Osteocyte (in vitro differentiated cells): Measurements from ENCODE around the gene IL22RA1. TPM values are rescaled to one million over a fixed set of nuclear protein-coding genes. Genes with fewer than 3 reads are reported as not detected.

Source experiments
- DNase-seq: peaks from one replicate; pipeline ENCODE4 v3.0.0; 2021; ENCODE audit warnings: mixed read lengths; ENCODE audit not compliant: unreplicated experiment; ENCODE audit errors: extremely low spot score
- H3K27ac Mint-ChIP-seq: one replicate; pipeline ENCODE4 v1.8.0; 2021; ENCODE audit warnings: mild to moderate bottlenecking, mixed read lengths; ENCODE audit not compliant: unreplicated experiment
- H3K27me3 Mint-ChIP-seq: one replicate; pipeline ENCODE4 v1.8.0; 2021; ENCODE audit warnings: mixed read lengths; ENCODE audit not compliant: unreplicated experiment
- H3K36me3 Mint-ChIP-seq: one replicate; pipeline ENCODE4 v1.8.0; 2021; ENCODE audit warnings: mixed read lengths; ENCODE audit not compliant: unreplicated experiment
- H3K4me1 Mint-ChIP-seq: one replicate; pipeline ENCODE4 v1.8.0; 2021; ENCODE audit warnings: mixed read lengths; ENCODE audit not compliant: unreplicated experiment
- H3K4me3 Mint-ChIP-seq: one replicate; pipeline ENCODE4 v1.8.0; 2021; ENCODE audit warnings: mild to moderate bottlenecking, moderate library complexity, mixed read lengths; ENCODE audit not compliant: unreplicated experiment
- H3K9me3 Mint-ChIP-seq: one replicate; pipeline ENCODE4 v1.8.0; 2021; ENCODE audit warnings: mixed read lengths; ENCODE audit not compliant: unreplicated experiment
- total RNA-seq: library from RNA; stranded (reverse); gene quantifications from 2 replicates; pipeline ENCODE4 v1.2.1, GENCODE V29; 2021
- TF ChIP-seq, protein P1 (sequence below): fragments of 200-600 bp; sonication (generic); IDR thresholded peaks from 2 replicates; pipeline ENCODE4 v1.5.0; 2021; ENCODE audit warnings: antibody characterized with exemption, mild to moderate bottlenecking, moderate library complexity

IL22RA1 gene
- total RNA-seq, 1 donor from 2014 or later = not detected

GRCh38 chr1:24181619-24182018 is 38.7 kb upstream of the IL22RA1 start:
- no peaks in the 10 kb centered on the region for H3K9me3 Mint-ChIP-seq
- no peak overlapping the region for H3K4me3 Mint-ChIP-seq
- H3K4me1 Mint-ChIP-seq = peaks cover 5% of the 10 kb centered on the region
- H3K27ac Mint-ChIP-seq = no peak overlapping the region
- H3K27me3 Mint-ChIP-seq = peaks cover 17% of the 10 kb centered on the region
- no peaks in the 10 kb centered on the region for H3K36me3 Mint-ChIP-seq
- no peak for DNase-seq
- TF ChIP-seq, protein P1, sequence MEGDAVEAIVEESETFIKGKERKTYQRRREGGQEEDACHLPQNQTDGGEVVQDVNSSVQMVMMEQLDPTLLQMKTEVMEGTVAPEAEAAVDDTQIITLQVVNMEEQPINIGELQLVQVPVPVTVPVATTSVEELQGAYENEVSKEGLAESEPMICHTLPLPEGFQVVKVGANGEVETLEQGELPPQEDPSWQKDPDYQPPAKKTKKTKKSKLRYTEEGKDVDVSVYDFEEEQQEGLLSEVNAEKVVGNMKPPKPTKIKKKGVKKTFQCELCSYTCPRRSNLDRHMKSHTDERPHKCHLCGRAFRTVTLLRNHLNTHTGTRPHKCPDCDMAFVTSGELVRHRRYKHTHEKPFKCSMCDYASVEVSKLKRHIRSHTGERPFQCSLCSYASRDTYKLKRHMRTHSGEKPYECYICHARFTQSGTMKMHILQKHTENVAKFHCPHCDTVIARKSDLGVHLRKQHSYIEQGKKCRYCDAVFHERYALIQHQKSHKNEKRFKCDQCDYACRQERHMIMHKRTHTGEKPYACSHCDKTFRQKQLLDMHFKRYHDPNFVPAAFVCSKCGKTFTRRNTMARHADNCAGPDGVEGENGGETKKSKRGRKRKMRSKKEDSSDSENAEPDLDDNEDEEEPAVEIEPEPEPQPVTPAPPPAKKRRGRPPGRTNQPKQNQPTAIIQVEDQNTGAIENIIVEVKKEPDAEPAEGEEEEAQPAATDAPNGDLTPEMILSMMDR = no peak

- TF ChIP-seq, protein P1 = no peak
- Mint-ChIP-seq H3K27ac (no peak overlapping the region), H3K36me3 (no peaks in the 10 kb centered on the region), H3K4me1 (no peaks in the 10 kb centered on the region), H3K9me3 (no peaks in the 10 kb centered on the region), H3K27me3 (peaks cover 22% of the 10 kb centered on the region), H3K4me3 (no peak overlapping the region)
- no peak for DNase-seq
These were observed 37.7 kb upstream of the IL22RA1 start for GRCh38 chr1:24180676-24181075.

GRCh38 chr1:24179251-24179840 is 36.4 kb upstream of the IL22RA1 start:
- H3K9me3 Mint-ChIP-seq = no peaks in the 10 kb centered on the region
- H3K27me3 Mint-ChIP-seq = peaks cover 28% of the 10 kb centered on the region
- no peak overlapping the region for H3K27ac Mint-ChIP-seq
- no peaks in the 10 kb centered on the region for H3K36me3 Mint-ChIP-seq
- H3K4me3 Mint-ChIP-seq = no peak overlapping the region
- no peak for DNase-seq
- TF ChIP-seq, protein P1 = no peak
- no peaks in the 10 kb centered on the region for H3K4me1 Mint-ChIP-seq

GRCh38 chr1:24178407-24178806 is 35.5 kb upstream of the IL22RA1 start:
- Mint-ChIP-seq H3K4me1 (no peaks in the 10 kb centered on the region), H3K36me3 (no peaks in the 10 kb centered on the region), H3K4me3 (no peak overlapping the region), H3K27me3 (peaks cover 37% of the 10 kb centered on the region), H3K27ac (no peak overlapping the region), H3K9me3 (no peaks in the 10 kb centered on the region)
- DNase-seq = no peak
- TF ChIP-seq, protein P1 = no peak

- Mint-ChIP-seq H3K4me3 (no peak overlapping the region), H3K27me3 (peaks cover 44% of the 10 kb centered on the region), H3K4me1 (no peaks in the 10 kb centered on the region), H3K27ac (no peak overlapping the region), H3K9me3 (no peaks in the 10 kb centered on the region), H3K36me3 (no peaks in the 10 kb centered on the region)
- no peak for DNase-seq
- TF ChIP-seq, protein P1 = no peak
These were observed 34.2 kb upstream of the IL22RA1 start for GRCh38 chr1:24177161-24177560.
